ENCODE measurements around the gene BRMS1L. TPM values are rescaled to one million over a fixed set of nuclear protein-coding genes. Genes with fewer than 3 reads are reported as not detected.
"Not testable (repeated sequence)": the region's sequence is repeated elsewhere in the genome, so short reads cannot be mapped to it uniquely, and the experiment has no call there.

BRMS1L gene
- total and polyA plus RNA-seq, 2 donors: 3.1 to 7.4 TPM

- H3K4me1 ChIP-seq (ENCODE audit: control insufficient read depth in 2 of 2, insufficient read depth in 2 of 2, low read length in 2 of 2): peaks cover 0 to 5% of the 10 kb centered on the region in 2 donors
- WGBS: over 99% methylated on average over 2 of the region's 2 CpGs
Measured at GRCh38 chr14:35806006-35806907, 19.9 kb upstream of the BRMS1L start.

GRCh38 chr14:35807131-35807961, 18.8 kb upstream of the BRMS1L start:
- 95% methylated on average over 8 of the region's 8 CpGs for WGBS
- Histone ChIP-seq H3K27ac (ENCODE audit: low read depth in 1 of 2, low read length in 1 of 2) (no peak overlapping the region), H3K27me3 (ENCODE audit: control insufficient read depth in 2 of 2, insufficient read depth in 1 of 2, low read length in 1 of 2) (no peaks in the 10 kb centered on the region), H3K9me3 (ENCODE audit: control insufficient read depth in 2 of 2, insufficient read depth in 1 of 2, low read length in 1 of 2) (no peaks in the 10 kb centered on the region), H3K4me1 (ENCODE audit: control insufficient read depth in 2 of 2, insufficient read depth in 2 of 2, low read length in 2 of 2) (peaks cover 0 to 5% of the 10 kb centered on the region in 2 donors), H3K4me3 (ENCODE audit: low read length in 2 of 2) (no peak overlapping the region), H3K36me3 (ENCODE audit: control insufficient read depth in 2 of 2, insufficient read depth in 2 of 2, low read length in 1 of 2) (no peaks in the 10 kb centered on the region)
- no peak for DNase-seq (ENCODE audit: low read depth in 6 of 9, low spot score in 9 of 9)

More at GRCh38 chr14:35806006-35806907, 19.9 kb upstream of the BRMS1L start:
- Histone ChIP-seq H3K4me3 (ENCODE audit: low read length in 2 of 2) (no peak overlapping the region), H3K36me3 (ENCODE audit: control insufficient read depth in 2 of 2, insufficient read depth in 2 of 2, low read length in 1 of 2) (no peaks in the 10 kb centered on the region), H3K27ac (ENCODE audit: low read depth in 1 of 2, low read length in 1 of 2) (no peak overlapping the region), H3K9me3 (ENCODE audit: control insufficient read depth in 2 of 2, insufficient read depth in 1 of 2, low read length in 1 of 2) (no peaks in the 10 kb centered on the region), H3K27me3 (ENCODE audit: control insufficient read depth in 2 of 2, insufficient read depth in 1 of 2, low read length in 1 of 2) (no peaks in the 10 kb centered on the region)
- DNase-seq (ENCODE audit: low read depth in 6 of 9, low spot score in 9 of 9): no peak

GRCh38 chr14:35808076-35808637, 18.0 kb upstream of the BRMS1L start:
- no peaks in the 10 kb centered on the region for H3K36me3 ChIP-seq (ENCODE audit: control insufficient read depth in 2 of 2, insufficient read depth in 2 of 2, low read length in 1 of 2)
- peaks cover 0 to 5% of the 10 kb centered on the region in 2 donors for H3K4me1 ChIP-seq (ENCODE audit: control insufficient read depth in 2 of 2, insufficient read depth in 2 of 2, low read length in 2 of 2)
- no peaks in the 10 kb centered on the region for H3K27me3 ChIP-seq (ENCODE audit: control insufficient read depth in 2 of 2, insufficient read depth in 1 of 2, low read length in 1 of 2)
- peak in 4 of 9 donors; percentile 3 to 42 (median 16) for DNase-seq (ENCODE audit: low read depth in 6 of 9, low spot score in 9 of 9)
- H3K27ac ChIP-seq (ENCODE audit: low read depth in 1 of 2, low read length in 1 of 2): peak overlapping the region; percentile 76 to 81
- H3K9me3 ChIP-seq (ENCODE audit: control insufficient read depth in 2 of 2, insufficient read depth in 1 of 2, low read length in 1 of 2): no peaks in the 10 kb centered on the region
- 5% methylated on average over 11 of the region's 11 CpGs for WGBS
- H3K4me3 ChIP-seq (ENCODE audit: low read length in 2 of 2): peak overlapping the region; percentile 68 to 73

- not testable (repeated sequence) for H3K4me1 ChIP-seq (ENCODE audit: control insufficient read depth in 2 of 2, insufficient read depth in 2 of 2, low read length in 2 of 2); H3K27me3 ChIP-seq (ENCODE audit: control insufficient read depth in 2 of 2, insufficient read depth in 1 of 2, low read length in 1 of 2); H3K36me3 ChIP-seq (ENCODE audit: control insufficient read depth in 2 of 2, insufficient read depth in 2 of 2, low read length in 1 of 2); H3K9me3 ChIP-seq (ENCODE audit: control insufficient read depth in 2 of 2, insufficient read depth in 1 of 2, low read length in 1 of 2)
- Histone ChIP-seq H3K4me3 (ENCODE audit: low read length in 2 of 2) (peak within 1 kb of the TSS; percentile 68 to 73), H3K27ac (ENCODE audit: low read depth in 1 of 2, low read length in 1 of 2) (peak within 1 kb of the TSS; percentile 76 to 81)
- DNase-seq (ENCODE audit: low read depth in 6 of 9, low spot score in 9 of 9): peak; percentile 87 to 97 (median 95)
- WGBS: under 1% methylated on average over 58 of the region's 66 CpGs
Measured at GRCh38 chr14:35808638-35809563, 17.2 kb upstream of the BRMS1L start, which contains the start of gene RALGAPA1. Gene RALGAPA1, minus strand, starts transcription at chr14:35809295. Its CDS starts 460 bp downstream, at chr14:35808835.

GRCh38 chr14:35809597-35809996, 16.5 kb upstream of the BRMS1L start:
- Histone ChIP-seq H3K4me3 (ENCODE audit: low read length in 2 of 2) (peak overlapping the region in 1 of 2 donors; percentile 68), H3K4me1 (ENCODE audit: control insufficient read depth in 2 of 2, insufficient read depth in 2 of 2, low read length in 2 of 2) (peaks cover 0 to 5% of the 10 kb centered on the region in 2 donors), H3K36me3 (ENCODE audit: control insufficient read depth in 2 of 2, insufficient read depth in 2 of 2, low read length in 1 of 2) (no peaks in the 10 kb centered on the region), H3K27me3 (ENCODE audit: control insufficient read depth in 2 of 2, insufficient read depth in 1 of 2, low read length in 1 of 2) (no peaks in the 10 kb centered on the region), H3K9me3 (ENCODE audit: control insufficient read depth in 2 of 2, insufficient read depth in 1 of 2, low read length in 1 of 2) (no peaks in the 10 kb centered on the region), H3K27ac (ENCODE audit: low read depth in 1 of 2, low read length in 1 of 2) (peak overlapping the region in 1 of 2 donors; percentile 75)
- 26% methylated on average over 2 of the region's 2 CpGs for WGBS
- DNase-seq (ENCODE audit: low read depth in 6 of 9, low spot score in 9 of 9): no peak

- DNase-seq (ENCODE audit: low read depth in 6 of 9, low spot score in 9 of 9): no peak
- WGBS: 96% methylated on average over 4 of the region's 4 CpGs
- Histone ChIP-seq H3K36me3 (ENCODE audit: control insufficient read depth in 2 of 2, insufficient read depth in 2 of 2, low read length in 1 of 2) (no peaks in the 10 kb centered on the region), H3K4me1 (ENCODE audit: control insufficient read depth in 2 of 2, insufficient read depth in 2 of 2, low read length in 2 of 2) (peaks cover 0 to 5% of the 10 kb centered on the region in 2 donors), H3K27ac (ENCODE audit: low read depth in 1 of 2, low read length in 1 of 2) (no peak overlapping the region), H3K27me3 (ENCODE audit: control insufficient read depth in 2 of 2, insufficient read depth in 1 of 2, low read length in 1 of 2) (no peaks in the 10 kb centered on the region), H3K4me3 (ENCODE audit: low read length in 2 of 2) (no peak overlapping the region), H3K9me3 (ENCODE audit: control insufficient read depth in 2 of 2, insufficient read depth in 1 of 2, low read length in 1 of 2) (no peaks in the 10 kb centered on the region)
Measured at GRCh38 chr14:35810963-35811362, 15.2 kb upstream of the BRMS1L start.

GRCh38 chr14:35814371-35815005, 11.7 kb upstream of the BRMS1L start:
- WGBS: 37% methylated on average over 3 of the region's 3 CpGs
- H3K27ac ChIP-seq (ENCODE audit: low read depth in 1 of 2, low read length in 1 of 2): no peak overlapping the region
- peak in 7 of 9 donors; percentile 48 to 86 (median 70) for DNase-seq (ENCODE audit: low read depth in 6 of 9, low spot score in 9 of 9)
- no peaks in the 10 kb centered on the region for H3K9me3 ChIP-seq (ENCODE audit: control insufficient read depth in 2 of 2, insufficient read depth in 1 of 2, low read length in 1 of 2)
- H3K4me3 ChIP-seq (ENCODE audit: low read length in 2 of 2): no peak overlapping the region
- no peaks in the 10 kb centered on the region for H3K36me3 ChIP-seq (ENCODE audit: control insufficient read depth in 2 of 2, insufficient read depth in 2 of 2, low read length in 1 of 2)
- no peaks in the 10 kb centered on the region for H3K4me1 ChIP-seq (ENCODE audit: control insufficient read depth in 2 of 2, insufficient read depth in 2 of 2, low read length in 2 of 2)
- no peaks in the 10 kb centered on the region for H3K27me3 ChIP-seq (ENCODE audit: control insufficient read depth in 2 of 2, insufficient read depth in 1 of 2, low read length in 1 of 2)
